RPMI7951 (cell line): ENCODE results near the gene PLEKHJ1. TPM values are rescaled to one million over a fixed set of nuclear protein-coding genes. Genes with fewer than 3 reads are reported as not detected.
"Not testable (repeated sequence)": the region's sequence is repeated elsewhere in the genome, so short reads cannot be mapped to it uniquely, and the experiment has no call there.

Source experiments
- DNase-seq: peaks from one replicate; pipeline ENCODE4 v3.0.0-alpha.2; 2012; ENCODE audit warnings: low read depth
- total RNA-seq: library from RNA; depleted of rRNA; stranded (reverse); fragments of >200 nt; shearing (Covaris generic); gene quantifications from 2 replicates; pipeline ENCODE4 v1.2.3, GENCODE V29; 2014; rRNA removed

Gene PLEKHJ1
- 60.0 and 71.2 TPM in 2 replicates for total RNA-seq

- peak; percentile 96 for DNase-seq
Observed at GRCh38 chr19:2236314-2237050, at the start of gene PLEKHJ1, which contains the start of gene SF3A2. Gene PLEKHJ1, minus strand, starts transcription at chr19:2236329. Its CDS starts 81 bp downstream, at chr19:2236248. Gene SF3A2, plus strand, starts transcription at chr19:2236824. Its CDS starts 6,595 bp downstream, at chr19:2243419.

DNA sequence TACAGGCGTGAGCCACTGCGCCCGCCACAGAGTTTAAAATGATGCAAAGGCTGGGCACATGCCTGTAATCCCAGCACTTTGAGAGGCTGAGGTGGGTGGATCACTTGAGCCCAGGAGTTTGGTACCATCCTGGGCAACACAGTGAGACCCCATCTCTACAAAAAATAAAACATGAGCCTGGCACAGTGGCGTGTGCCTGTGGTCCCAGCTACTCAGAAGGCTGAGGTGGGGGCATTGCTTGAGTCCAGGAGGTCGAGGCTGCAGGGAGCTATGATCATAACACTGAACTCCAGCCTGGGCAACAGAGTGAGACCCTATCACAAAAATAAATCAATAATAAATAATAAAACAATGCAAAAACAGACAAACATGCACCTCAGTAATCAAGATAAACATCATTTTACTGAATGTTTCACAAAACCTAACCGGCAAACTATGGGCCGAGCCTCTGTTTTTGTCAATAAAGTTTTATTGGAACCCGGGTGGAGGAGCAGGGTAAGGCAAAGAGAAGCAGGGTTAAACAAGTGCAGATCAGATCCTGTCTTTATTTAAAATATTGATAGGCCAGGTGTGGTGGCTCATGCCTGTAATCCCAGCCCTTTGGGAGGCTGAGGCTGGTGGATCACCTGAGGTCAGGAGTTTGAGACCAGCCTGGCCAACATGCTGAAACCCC lies 47.8 kb upstream of the PLEKHJ1 start:
- DNase-seq: no peak

- no peak for DNase-seq
Observed at GRCh38 chr19:2282862-2283237, 46.7 kb upstream of the PLEKHJ1 start.

DNA sequence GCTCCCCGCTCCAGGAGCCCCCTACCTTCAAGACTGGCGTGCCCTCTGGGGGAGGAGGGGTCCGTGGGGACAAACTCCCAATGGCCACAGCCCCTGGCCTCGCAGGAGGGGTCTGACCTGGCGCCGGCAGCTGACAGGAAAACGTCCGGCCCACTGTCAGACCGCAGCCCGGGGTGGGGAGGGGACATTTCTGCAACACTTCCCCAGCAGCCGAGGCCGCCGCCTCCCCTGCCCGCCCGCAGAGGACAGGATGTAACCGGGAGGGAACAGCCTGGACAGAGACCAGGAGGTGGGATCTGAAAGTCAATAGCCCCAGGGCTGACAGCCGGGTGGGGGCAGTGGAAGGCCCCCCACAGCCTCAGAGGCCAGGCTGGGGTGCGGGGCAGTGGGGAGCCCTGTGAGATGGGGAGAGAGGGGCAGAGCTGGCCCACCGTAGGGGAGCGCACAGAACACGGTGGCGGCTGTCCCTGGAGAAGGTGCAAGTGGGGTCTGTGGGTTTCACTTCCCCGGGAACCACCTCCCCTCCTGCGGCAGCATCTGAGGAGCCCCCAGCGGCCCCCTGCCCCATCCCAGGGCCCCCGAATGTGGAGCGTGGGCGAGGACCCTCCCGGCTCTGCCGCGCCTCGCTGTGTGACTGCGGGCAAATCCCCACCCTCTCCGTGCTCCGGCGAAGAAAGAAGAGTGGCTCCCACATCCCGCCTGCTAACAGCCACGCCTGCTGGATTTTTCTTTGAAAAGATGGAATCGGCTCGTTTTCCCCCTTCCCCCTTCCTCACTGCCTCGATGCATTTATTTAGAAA lies 46.1 kb upstream of the PLEKHJ1 start, which contains the start of gene PEAK3:
Gene PEAK3 (minus strand): TSS at position 114 of the 800 bp plus-strand sequence. CDS start 1,244 bp downstream, outside the sequence.
- DNase-seq: peak; percentile 72

GRCh38 chr19:2281265-2282061 lies 45.3 kb upstream of the PLEKHJ1 start:
- not testable (repeated sequence) for DNase-seq

DNA sequence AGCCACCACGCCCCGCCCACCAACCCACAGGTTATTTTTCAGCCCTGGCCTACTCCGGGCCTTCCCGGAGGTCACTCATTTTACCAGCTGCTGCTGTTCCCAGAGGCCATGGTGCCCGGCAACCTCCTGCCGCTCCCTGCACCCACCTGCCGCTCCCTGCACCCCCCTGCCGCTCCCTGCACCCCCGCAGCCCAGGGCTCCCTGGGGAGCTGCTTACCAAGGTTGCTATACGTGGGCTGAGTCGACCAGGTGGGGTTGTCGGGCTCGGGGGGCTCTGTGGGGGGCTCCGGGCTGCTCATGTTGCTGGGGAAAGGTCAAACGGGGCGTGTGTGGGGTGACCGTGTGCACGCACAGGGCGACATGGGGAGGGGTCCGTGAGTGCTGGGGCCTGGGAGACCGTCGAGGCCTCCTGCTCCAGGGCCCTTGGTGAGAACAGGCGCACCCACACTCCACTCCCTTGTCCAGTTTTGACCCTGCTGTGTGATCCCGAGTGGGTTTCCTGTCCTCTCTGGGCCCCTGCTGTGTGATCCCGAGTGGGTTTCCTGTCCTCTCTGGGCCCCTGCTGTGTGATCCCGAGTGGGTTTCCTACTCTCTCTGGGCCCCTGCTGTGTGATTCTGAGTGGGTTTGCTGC lies 44.6 kb upstream of the PLEKHJ1 start:
- no peak for DNase-seq

GRCh38 chr19:2278459-2279158 lies 42.5 kb upstream of the PLEKHJ1 start:
- no peak for DNase-seq

GRCh38 chr19:2277138-2277537 lies 41.0 kb upstream of the PLEKHJ1 start:
- DNase-seq: no peak

DNA sequence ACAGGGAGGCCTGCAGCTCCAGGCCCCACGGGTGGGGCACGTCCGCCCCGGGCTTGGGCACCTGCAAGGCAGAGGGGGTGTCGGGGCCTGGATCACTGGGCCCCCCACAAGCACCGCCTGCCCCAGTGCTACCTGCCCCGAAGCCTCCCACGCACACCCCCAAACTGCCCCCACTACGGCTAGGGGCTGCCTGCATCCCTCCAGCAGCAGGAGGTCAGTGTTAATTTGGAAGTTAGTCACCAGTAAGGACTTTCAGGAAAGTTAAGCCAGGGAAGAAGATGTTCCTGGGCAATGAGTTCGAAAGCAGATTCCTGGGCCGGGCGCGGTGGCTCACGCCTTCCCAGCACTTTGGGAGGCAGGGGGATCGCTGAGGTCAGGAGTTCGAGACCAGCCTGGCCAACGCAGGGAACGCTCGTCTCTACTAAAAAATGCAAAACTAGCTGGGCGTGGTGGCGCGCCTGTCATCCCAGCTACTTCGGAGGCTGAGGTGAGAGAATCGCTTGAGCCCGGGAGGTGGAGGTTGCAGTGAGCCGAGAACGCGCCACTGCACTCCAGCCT lies 40.4 kb upstream of the PLEKHJ1 start:
- DNase-seq: no peak

- no peak for DNase-seq
Observed at GRCh38 chr19:2275588-2276428, 39.7 kb upstream of the PLEKHJ1 start.

DNA sequence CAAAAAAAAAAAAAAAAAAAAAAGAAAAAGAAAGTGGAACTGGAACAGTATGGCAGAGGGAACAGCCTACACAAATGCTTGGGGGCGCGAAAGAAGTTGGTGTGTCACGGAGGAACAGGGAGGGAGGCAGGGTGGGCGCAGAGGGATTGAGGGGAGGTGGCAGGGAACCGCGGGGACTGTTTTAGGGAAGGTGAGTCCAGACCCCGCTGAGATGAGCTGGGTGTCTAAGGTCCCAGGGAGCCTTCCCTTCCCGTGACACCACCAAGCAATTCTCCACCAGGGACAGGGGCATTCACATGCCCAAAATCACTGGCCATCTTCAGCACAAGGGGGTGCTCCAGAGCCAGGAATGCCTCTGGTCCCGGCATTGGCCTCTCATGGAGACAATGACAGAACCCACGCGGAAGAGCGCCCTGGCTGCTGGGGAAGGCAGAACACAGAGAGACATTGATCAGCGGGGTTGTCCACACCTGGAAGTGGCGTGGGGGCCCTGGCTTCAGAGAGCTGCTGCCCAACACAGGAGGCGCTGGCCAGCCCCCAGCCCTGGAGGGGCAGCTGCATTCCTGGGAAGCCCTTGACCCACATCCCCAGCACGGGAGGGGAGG lies 38.9 kb upstream of the PLEKHJ1 start:
- DNase-seq: peak; percentile 66

DNA sequence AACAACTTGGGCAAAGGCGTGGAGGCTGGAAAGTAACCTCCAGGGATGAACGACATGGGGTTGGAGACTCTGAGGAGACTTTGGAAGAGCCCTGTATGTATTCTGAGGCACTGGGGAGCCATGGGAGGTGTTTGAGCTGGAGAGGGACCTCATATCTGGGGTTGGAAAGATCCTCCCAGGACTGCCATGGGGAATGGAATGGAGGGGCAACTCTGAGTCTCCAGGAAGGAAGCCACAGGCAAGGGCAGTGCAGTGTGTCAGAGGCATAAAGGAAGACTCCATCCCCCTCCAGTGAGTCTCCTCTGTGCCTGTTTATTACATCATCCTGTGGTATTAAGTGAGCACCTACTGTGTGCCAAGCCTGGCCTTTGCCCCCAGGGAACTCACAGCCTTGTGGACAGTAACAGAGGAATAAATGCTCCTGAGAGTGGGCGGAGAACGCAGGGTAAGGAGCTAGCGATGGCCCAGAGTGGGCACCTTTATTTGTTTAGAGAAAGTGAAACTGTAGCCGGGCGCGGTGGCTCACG lies 38.1 kb upstream of the PLEKHJ1 start:
- no peak for DNase-seq

- DNase-seq: peak; percentile 65
Observed at GRCh38 chr19:2273356-2274184, 37.4 kb upstream of the PLEKHJ1 start.

DNA sequence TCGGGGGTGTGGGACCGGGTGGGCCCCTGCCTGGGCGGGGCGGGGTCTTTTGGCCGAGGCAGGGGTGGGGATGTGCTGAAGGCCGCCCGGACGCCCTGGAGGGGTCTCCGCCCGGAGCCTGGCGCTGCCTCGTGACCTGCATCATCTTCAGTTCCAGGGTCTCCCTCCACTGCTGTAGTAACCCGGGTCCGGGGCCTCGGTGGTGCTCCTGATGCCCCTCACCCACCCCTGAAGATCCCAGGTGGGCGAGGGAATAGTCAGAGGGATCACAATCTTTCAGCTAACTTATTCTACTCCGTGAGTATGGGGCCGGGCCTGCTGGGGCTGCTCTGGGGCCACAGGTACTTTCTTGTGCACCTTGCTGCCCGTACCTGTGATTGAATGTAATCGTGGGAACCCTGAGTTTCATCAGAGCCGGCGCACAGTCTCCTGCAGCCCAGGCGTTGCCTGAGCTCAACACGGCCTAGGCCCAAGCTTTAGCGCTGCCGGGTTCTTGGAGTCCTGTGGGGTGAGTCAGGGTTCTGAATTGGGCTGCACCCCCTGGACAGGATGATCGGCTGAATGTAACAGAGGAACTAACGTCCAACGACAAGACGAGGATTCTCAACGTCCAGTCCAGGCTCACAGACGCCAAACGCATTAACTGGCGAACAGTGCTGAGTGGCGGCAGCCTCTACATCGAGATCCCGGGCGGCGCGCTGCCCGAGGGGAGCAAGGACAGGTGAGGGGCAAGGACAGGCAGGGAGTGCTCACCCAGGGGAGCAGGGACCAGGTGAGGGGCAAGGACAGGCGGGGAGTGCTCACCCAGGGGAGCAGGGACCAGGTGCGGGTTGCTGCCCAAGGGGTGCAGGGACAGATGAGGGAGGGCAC lies 35.3 kb upstream of the PLEKHJ1 start:
- DNase-seq: peak; percentile 75

DNA sequence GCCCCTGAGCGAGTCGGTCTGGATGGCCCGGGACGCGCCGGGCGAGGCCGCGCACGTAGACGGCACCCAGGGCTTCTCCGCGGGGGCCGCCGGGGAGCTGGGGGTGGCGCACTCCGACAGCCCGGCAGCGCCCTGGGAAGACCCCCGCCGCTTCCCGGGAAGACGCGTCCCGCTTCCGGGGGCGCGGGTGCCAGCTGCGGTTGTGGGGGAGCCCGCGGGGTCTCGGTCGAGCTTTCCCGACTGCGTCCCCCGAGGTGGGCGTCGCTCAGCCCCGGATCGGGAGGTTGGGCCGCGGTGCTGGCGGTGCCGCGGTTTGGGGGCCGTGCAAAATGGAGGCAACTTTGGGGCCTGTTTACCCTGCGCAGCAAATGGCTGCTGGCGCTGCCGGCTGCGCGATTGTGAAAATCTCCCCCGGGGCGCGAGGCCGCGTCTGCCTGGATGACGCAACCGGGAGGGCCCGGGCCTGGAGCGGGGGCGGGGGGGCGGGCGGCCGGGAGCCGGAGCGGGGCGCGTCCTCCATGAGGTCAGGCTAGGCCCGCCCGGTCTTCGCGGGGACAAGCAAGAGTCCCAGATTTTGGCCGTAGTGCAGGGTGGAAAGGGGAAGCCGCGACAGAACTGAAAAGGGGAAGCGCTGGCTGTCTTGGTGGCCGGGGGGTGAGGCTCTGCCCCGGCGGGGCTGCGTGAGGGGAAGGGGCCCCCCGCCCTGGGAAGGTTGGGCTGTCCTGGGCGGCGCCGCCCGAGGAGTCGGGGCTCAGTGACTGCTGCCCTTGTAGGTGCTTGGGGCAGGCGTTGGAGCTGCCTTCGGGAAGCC lies 34.5 kb upstream of the PLEKHJ1 start:
- DNase-seq: peak; percentile 82

DNA sequence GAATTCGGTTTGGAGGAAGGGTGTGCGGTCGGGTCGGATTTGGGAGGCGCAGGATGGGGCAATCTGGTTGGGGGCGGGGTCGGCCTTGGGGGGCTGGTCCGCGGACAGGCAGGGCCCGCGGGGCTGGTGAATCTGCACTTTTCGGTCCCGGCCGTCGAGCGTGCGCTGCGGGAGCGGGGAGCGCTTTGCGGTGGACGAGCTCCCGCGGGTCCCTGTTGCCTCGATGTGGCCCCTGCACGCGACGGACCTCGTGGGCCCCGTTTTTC lies 34.0 kb upstream of the PLEKHJ1 start:
- DNase-seq: no peak
